Activated T-helper 1 cell treated with anti-CD3 and anti-CD28 coated beads, Interleukin-2, amount 50 U/mL, for 16 hours (primary cell): ENCODE results near the gene FILIP1L.

Source experiments
- DNase-seq, 2 donors: peaks; one replicate each; pipeline ENCODE4 v3.0.0-alpha.2; 2020; ENCODE audit warnings: low read depth in 1 of 2, low spot score in 1 of 2

The FILIP1L gene

GRCh38 chr3:100018806-100019205, 95.5 kb downstream of the FILIP1L start:
- no peak for DNase-seq

GRCh38 chr3:100010087-100010417, 104.2 kb downstream of the FILIP1L start:
- no peak for DNase-seq

- no peak for DNase-seq
Observed at GRCh38 chr3:100009276-100010086, 104.8 kb downstream of the FILIP1L start.

- DNase-seq: no peak
Observed at GRCh38 chr3:100008081-100008698, 106.1 kb downstream of the FILIP1L start.

- no peak for DNase-seq
Observed at GRCh38 chr3:100007313-100007712, 107.0 kb downstream of the FILIP1L start.

GRCh38 chr3:100006570-100007271, 107.6 kb downstream of the FILIP1L start:
- no peak for DNase-seq

- no peak for DNase-seq
Observed at GRCh38 chr3:100005665-100006393, 108.5 kb downstream of the FILIP1L start.

GRCh38 chr3:100004931-100005330, 109.4 kb downstream of the FILIP1L start:
- no peak for DNase-seq

GRCh38 chr3:100003609-100004503, 110.4 kb downstream of the FILIP1L start:
- no peak for DNase-seq

GRCh38 chr3:100002599-100003350, 111.5 kb downstream of the FILIP1L start:
- no peak for DNase-seq

GRCh38 chr3:100001526-100002270, 112.6 kb downstream of the FILIP1L start:
- DNase-seq: no peak

- no peak for DNase-seq
Observed at GRCh38 chr3:100001083-100001482, 113.2 kb downstream of the FILIP1L start.

- DNase-seq: no peak
Observed at GRCh38 chr3:99999536-99999935, 114.8 kb downstream of the FILIP1L start.

- no peak for DNase-seq
Observed at GRCh38 chr3:99997293-99997692, 117.0 kb downstream of the FILIP1L start.

GRCh38 chr3:99990179-99990578, 124.1 kb downstream of the FILIP1L start:
- no peak for DNase-seq

GRCh38 chr3:99984668-99985067, 129.6 kb downstream of the FILIP1L start:
- no peak for DNase-seq

GRCh38 chr3:99984139-99984538, 130.2 kb downstream of the FILIP1L start:
- no peak for DNase-seq

GRCh38 chr3:99982650-99983049, 131.7 kb downstream of the FILIP1L start:
- DNase-seq: no peak

GRCh38 chr3:99981138-99981537, 133.2 kb downstream of the FILIP1L start:
- no peak for DNase-seq
